Measurements from ENCODE around the gene BRAF.
A peak's percentile ranks its signal among the peaks of the same experiment; 100 is the strongest.
"Not testable (repeated sequence)": the region's sequence is repeated elsewhere in the genome, so short reads cannot be mapped to it uniquely, and the experiment has no call there.

The BRAF gene

DNA sequence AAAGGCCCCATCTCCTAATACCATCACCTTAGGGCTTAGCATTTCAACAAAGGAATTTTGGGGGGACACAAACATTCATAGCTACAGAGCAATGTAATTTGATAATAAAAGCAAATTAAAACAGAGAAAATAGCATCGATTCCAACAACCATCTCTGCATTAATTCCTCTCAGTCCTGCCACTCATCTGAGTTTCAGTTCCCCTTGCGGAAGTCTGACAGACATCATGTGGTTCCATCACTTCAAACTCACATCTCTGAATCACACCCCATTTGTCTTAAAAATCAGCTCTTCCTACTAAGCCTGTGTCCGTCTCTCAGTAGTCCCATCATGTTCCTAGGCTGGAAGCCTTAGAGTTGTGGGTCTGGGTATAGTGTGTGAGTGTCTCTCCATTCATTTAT, 248.4 kb downstream of the BRAF start:
- no peak for DNase-seq

DNA sequence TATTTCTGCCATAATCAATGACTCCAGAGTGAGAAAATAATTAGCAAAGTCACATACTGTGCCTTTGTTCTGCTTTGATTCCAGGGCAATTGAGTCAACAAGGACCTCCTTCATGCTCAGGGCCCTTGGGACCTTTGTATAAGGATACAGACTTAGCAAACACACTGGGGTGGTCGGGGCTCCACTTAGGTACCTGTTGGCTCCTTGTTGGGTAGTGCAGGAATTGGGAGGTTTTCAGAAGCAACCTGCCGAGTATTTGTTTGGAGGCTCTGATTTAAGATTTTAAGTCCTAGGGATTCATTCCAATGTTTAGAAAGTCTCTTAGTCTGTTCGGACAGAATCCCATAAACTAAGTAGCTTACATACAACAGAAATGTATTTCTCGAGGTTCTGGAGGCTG, 249.0 kb downstream of the BRAF start:
- DNase-seq, result no peak

DNA sequence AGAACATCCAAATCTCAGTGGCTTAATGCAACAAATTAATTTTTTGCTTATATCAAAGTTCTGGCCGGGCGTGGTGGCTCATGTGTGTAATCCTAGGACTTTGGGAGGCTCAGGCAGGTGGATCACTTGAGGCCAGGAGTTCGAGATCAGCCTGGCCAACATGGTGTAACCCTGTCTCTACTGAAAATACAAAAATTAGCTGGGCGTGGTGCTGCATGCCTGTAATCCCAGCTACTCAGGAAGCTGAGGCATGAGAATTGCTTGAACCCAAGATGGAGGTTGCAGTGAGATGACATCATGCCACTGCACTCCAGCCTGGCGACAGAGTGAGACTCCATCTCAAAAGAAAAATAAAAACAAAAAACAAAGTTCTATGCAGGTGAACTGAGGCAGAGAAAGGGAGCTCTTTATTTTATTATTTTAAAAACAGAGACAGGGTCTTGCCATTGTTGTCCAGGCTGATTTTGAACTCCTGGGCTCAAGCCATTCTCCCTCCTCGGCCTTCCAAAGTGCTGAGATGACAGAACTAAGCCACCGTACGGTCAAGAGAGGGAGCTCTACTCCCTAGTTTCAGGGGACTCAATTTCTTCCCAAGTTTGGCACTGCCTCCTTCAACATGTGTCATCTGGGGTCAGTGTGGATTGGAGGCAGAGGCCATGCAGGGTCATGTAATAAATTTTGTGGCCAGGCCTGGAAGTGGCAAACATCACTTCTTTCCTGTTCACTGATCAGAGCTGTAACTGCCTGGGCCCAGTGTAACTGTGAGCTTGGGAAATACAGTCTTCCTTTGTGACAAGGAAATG, 249.6 kb downstream of the BRAF start:
- no peak for DNase-seq

DNA sequence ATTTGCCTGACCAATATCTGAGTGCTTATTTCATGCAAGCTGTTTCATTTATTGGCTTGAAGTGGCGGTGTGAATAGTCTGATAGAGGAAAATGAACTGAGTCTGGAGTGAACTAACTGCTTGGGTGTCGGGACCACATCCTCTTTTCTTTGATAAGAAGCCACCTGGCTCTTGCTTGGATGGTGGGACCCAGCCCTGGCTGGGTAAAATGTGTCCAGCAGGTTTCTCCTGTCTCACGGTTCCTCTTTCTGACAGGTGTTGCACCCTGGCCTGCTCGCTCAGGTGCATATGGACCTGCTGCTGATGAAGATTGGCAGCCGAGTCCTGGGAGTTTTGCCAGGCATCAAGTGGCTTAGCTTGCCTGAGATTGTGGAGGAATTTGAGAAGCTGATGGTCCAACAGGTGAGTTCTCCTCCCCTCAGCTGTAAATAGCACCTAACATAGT, 250.4 kb downstream of the BRAF start:
- DNase-seq, result no peak

DNA sequence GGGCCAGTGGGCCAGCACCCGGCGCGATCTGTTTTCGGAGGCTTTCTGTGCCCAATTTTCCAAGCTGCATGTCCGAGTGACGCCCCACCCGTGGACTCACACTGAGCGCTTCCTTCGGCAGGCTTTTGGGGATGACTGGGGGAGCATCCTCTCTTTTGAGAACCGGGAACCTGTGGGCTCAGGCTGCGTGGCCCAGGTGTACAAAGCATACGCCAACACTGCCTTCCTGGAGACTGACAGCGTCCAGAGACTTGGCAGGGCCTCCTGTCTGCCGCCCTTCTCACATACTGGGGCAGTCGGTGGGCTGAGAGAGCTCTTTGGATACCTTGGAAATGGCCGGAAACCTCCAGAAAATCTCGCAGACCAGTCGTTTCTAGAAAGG, 251.0 kb downstream of the BRAF start:
- DNase-seq, result no peak

DNA sequence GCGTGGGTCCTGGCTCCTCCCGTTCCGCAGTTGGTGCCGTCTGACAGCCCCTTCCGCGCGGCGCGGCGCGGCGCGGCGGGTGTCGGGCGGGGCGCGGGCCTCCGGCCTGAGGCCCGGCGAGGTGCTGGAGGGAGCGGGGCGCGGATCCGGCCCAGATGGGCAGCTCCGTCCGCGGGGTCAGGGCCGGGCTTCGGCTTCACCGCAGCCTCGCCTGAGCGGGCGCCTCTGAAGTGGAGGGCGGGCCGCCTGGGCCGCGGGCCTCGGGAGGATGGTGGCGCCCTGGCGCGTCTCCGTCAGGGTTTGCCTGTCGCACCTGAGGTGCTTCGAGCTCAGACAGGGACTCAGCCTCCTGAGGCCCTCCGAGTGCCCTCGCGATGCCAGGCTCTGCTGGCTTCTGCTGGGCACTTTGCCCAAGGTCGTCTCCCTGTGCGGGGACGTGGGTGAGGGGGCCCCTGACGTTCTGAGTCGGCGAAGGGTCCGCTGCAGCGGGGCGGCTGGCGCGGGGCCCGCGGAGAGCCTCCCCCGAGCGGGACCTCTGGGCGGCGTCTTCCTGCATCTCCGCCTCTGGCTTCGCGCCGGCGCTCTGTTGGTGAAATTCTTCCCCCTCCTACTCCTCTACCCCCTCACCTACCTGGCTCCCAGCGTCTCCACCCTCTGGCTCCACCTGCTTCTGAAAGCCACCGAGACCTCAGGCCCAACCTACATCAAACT, 251.5 kb downstream of the BRAF start:
- DNase-seq, result peak; percentile 64

DNA sequence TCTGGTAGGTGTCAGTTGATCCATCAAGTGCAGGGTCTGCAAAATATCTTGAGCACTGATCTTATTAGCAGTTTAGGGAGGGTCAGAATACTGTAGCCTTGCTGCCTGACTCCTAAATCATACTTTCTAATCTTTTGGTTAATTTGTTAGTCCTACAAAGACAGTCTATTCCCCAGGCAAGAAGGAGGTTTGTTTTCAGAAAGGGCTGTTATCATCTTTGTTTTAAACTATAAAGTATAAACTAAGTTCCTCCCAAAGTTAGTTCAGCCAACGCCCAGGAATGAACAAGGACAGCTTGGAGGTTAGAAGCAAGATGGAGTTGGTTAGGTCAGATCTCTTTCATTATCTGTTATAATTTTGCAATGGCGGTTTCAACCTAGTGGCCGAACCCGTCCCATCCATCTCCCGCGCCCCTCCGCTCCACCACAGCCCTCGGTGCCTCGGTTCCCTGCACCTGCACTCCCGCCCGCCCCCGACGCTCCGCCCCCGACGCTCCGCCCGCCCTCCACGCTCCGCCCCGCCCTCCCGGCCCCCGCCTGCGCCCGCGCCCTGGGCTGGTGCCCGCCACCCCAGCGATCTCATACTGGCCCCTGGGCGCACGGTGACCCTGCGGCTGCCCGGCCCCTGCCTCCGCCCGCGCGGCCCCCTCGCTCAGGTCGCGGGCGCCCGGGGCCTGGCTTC, 252.2 kb downstream of the BRAF start, which contains the start of gene ADCK2:
TSS of gene ADCK2 (plus strand) at position 564 of the 681 bp plus-strand sequence. CDS start 386 bp downstream, outside the sequence.
- peak; percentile 60 for DNase-seq

DNA sequence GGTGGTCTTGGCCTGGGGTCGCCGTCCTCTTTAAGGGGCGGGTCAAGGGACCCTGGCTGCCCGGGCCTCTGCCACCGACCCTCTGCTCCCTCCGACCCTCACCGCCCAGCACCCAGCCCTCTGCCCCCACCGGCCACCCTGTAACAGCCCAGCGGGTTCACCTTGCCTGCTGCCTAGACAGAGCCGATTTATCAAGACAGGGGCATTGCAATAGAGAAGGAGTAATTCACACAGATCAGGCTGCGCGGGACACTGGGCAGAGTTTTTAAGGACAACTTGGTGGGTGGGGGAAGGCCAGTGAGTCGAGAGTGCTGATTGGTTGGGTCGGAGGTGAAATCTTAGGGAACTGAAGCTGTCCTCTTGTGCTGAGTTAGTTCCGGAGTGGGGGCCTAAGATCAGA, 252.8 kb downstream of the BRAF start:
- no peak for DNase-seq

DNA sequence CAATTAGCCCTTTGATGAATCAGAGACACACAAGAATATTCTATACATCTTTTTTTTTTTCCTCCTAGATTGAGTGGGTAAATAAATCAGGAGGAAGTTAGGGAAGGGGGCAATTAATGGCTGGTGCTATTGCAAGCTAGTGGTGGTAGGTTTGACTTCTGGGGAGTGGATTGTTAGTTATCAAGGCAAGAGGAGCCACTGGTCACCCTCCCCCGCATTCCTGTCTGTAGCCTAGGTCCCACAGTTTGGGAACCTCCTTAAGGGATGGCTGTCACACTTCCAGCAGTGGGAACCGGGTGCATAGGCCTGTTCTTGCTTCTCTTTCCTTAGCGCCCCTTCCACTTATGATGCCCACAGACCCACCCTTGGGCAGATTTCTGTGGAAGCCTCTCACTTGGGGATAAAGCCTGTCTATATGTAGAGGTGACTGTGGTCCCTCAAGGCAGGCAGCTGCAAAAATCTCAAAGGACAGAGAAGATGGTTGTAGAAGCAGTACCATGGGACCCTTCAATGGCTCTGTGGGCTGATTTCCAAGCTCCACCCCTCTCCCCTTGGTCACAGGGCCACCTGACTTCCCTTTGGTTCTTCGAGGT, 254.3 kb downstream of the BRAF start:
- DNase-seq, result no peak

DNA sequence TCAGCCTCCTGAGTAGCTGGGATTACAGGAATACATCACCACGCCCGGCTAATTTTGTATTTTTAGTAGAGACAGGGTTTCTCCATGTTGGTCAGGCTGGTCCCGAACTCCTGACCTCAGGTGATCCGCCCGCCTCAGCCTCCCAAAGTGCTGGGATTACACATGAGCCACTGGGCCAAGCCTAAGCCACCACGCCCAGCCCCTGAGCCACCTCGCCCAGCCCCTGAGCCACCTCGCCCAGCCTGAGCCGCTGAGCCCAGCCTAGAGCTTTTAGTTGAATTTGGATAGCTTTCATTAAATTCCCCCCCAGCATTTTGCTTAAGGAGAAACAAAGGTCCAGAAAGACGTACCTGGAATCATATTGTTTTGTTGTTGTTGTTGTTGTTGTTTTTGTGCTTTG, 254.9 kb downstream of the BRAF start:
- DNase-seq, result not testable (repeated sequence)

DNA sequence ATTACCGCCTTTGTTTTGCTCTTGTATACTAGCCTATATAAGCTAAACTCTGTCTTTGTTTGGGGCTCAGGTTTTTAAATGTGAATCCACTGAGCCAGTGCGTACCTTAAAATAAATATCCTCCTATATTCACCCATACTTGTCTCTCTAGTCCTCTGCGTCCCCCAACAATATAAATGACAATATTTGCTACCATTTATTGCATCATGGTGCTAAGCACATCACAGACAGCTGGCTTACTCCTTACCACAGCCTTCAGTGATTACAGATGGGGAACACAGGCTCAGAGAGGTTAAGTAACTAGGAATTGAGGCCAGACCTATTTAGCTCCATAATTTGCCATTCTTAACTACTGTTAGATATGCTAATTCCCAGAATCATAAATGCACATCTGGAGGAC, 255.4 kb downstream of the BRAF start:
- no peak for DNase-seq

Measured in right hindlimb (tissue), 1 donor.